HG02588 (cell line): ENCODE data around the gene PAAF1.

Experiments used
- ATAC-seq: cut with Tn5 transposase; IDR thresholded peaks from one replicate; pipeline ENCODE4 v1.9.1; 2021; ENCODE audit warnings: mild to moderate bottlenecking, moderate library complexity; ENCODE audit not compliant: unreplicated experiment

Gene PAAF1

GRCh38 chr11:73876424-73877310 lies at the start of gene PAAF1, which contains the start of gene COA4:
PAAF1 (plus strand) TSS chr11:73876999; CDS start chr11:73877022, 23 bp downstream.
COA4 (minus strand) TSS chr11:73876846; CDS start chr11:73873378, 3,468 bp downstream.
- peak; percentile 95 for ATAC-seq

GRCh38 chr11:73830261-73830660 lies 46.5 kb upstream of the PAAF1 start:
- ATAC-seq: no peak

GRCh38 chr11:73833067-73833466 lies 43.7 kb upstream of the PAAF1 start:
- no peak for ATAC-seq

- ATAC-seq: no peak
Measured at GRCh38 chr11:73838443-73839122, 38.2 kb upstream of the PAAF1 start.

GRCh38 chr11:73839123-73839457 lies 37.7 kb upstream of the PAAF1 start:
- no peak for ATAC-seq

GRCh38 chr11:73851046-73851764 lies 25.6 kb upstream of the PAAF1 start:
- no peak for ATAC-seq

GRCh38 chr11:73852049-73852448 lies 24.8 kb upstream of the PAAF1 start:
- no peak for ATAC-seq

- no peak for ATAC-seq
Measured at GRCh38 chr11:73854680-73855079, 22.1 kb upstream of the PAAF1 start.

GRCh38 chr11:73856031-73856567 lies 20.7 kb upstream of the PAAF1 start:
- no peak for ATAC-seq

GRCh38 chr11:73859671-73860070 lies 17.1 kb upstream of the PAAF1 start:
- no peak for ATAC-seq

- no peak for ATAC-seq
Measured at GRCh38 chr11:73860202-73860601, 16.6 kb upstream of the PAAF1 start.

GRCh38 chr11:73862986-73863385 lies 13.8 kb upstream of the PAAF1 start:
- ATAC-seq: no peak

- no peak for ATAC-seq
Measured at GRCh38 chr11:73866095-73866579, 10.7 kb upstream of the PAAF1 start.

- no peak for ATAC-seq
Measured at GRCh38 chr11:73866586-73866996, 10.2 kb upstream of the PAAF1 start.

GRCh38 chr11:73869332-73869949 lies 7.4 kb upstream of the PAAF1 start:
- ATAC-seq: no peak

GRCh38 chr11:73870261-73870660 lies 6.5 kb upstream of the PAAF1 start:
- no peak for ATAC-seq

GRCh38 chr11:73872749-73873357 lies 3.9 kb upstream of the PAAF1 start:
- ATAC-seq: no peak

- no peak for ATAC-seq
Measured at GRCh38 chr11:73875380-73875779, 1.4 kb upstream of the PAAF1 start.

- no peak for ATAC-seq
Measured at GRCh38 chr11:73875840-73876239, 959 bp upstream of the PAAF1 start.

- ATAC-seq: no peak
Measured at GRCh38 chr11:73878771-73879170, 2.0 kb downstream of the PAAF1 start.
